Measurements from ENCODE around the gene PDE4B.

PDE4B gene

GRCh38 chr1:65948609-65949229, 156.0 kb downstream of the PDE4B start:
- H3K9me3 ChIP-seq (ENCODE audit: control insufficient read depth, low read length) = no peaks in the 10 kb centered on the region
- H3K36me3 ChIP-seq (ENCODE audit: control insufficient read depth, insufficient read depth, low read length) = no peaks in the 10 kb centered on the region
- no peak overlapping the region for H3K9ac ChIP-seq
- no peak overlapping the region for H2AFZ ChIP-seq
- TF ChIP-seq CTCF (IDR thresholded peaks at IDR 0.05) = no peak
- no peaks in the 10 kb centered on the region for H3K79me2 ChIP-seq
- no peak overlapping the region for H3K4me2 ChIP-seq (ENCODE audit: low read length)
- no peak overlapping the region for H3K27ac ChIP-seq
- no peaks in the 10 kb centered on the region for H3K27me3 ChIP-seq (ENCODE audit: control insufficient read depth, insufficient read depth, low read length)
- H3K4me3 ChIP-seq (ENCODE audit: low read depth, low read length) = no peak overlapping the region
- no peaks in the 10 kb centered on the region for H3K4me1 ChIP-seq

GRCh38 chr1:65949230-65949626, 156.5 kb downstream of the PDE4B start:
- Histone ChIP-seq H2AFZ (no peak overlapping the region), H3K4me1 (no peaks in the 10 kb centered on the region), H3K4me3 (ENCODE audit: low read depth, low read length) (no peak overlapping the region), H3K79me2 (no peaks in the 10 kb centered on the region), H3K4me2 (ENCODE audit: low read length) (no peak overlapping the region), H3K9me3 (ENCODE audit: control insufficient read depth, low read length) (no peaks in the 10 kb centered on the region), H3K27ac (no peak overlapping the region), H3K9ac (no peak overlapping the region), H3K36me3 (ENCODE audit: control insufficient read depth, insufficient read depth, low read length) (no peaks in the 10 kb centered on the region), H3K27me3 (ENCODE audit: control insufficient read depth, insufficient read depth, low read length) (no peaks in the 10 kb centered on the region)
- no peak for TF ChIP-seq CTCF (IDR thresholded peaks at IDR 0.05)

GRCh38 chr1:65949933-65950332, 157.2 kb downstream of the PDE4B start:
- H3K4me3 ChIP-seq (ENCODE audit: low read depth, low read length) = no peak overlapping the region
- no peak overlapping the region for H3K4me2 ChIP-seq (ENCODE audit: low read length)
- no peaks in the 10 kb centered on the region for H3K79me2 ChIP-seq
- H2AFZ ChIP-seq = no peak overlapping the region
- H3K36me3 ChIP-seq (ENCODE audit: control insufficient read depth, insufficient read depth, low read length) = no peaks in the 10 kb centered on the region
- no peak for TF ChIP-seq CTCF (IDR thresholded peaks at IDR 0.05)
- H3K4me1 ChIP-seq = no peaks in the 10 kb centered on the region
- H3K27ac ChIP-seq = no peak overlapping the region
- no peak overlapping the region for H3K9ac ChIP-seq
- no peaks in the 10 kb centered on the region for H3K27me3 ChIP-seq (ENCODE audit: control insufficient read depth, insufficient read depth, low read length)
- no peaks in the 10 kb centered on the region for H3K9me3 ChIP-seq (ENCODE audit: control insufficient read depth, low read length)

GRCh38 chr1:65952696-65953095, 160.0 kb downstream of the PDE4B start:
- Histone ChIP-seq H3K4me1 (no peaks in the 10 kb centered on the region), H3K27ac (no peak overlapping the region), H3K9me3 (ENCODE audit: control insufficient read depth, low read length) (no peaks in the 10 kb centered on the region), H3K9ac (no peak overlapping the region), H3K4me2 (ENCODE audit: low read length) (no peak overlapping the region), H3K36me3 (ENCODE audit: control insufficient read depth, insufficient read depth, low read length) (no peaks in the 10 kb centered on the region), H2AFZ (no peak overlapping the region), H3K79me2 (no peaks in the 10 kb centered on the region), H3K27me3 (ENCODE audit: control insufficient read depth, insufficient read depth, low read length) (no peaks in the 10 kb centered on the region), H3K4me3 (ENCODE audit: low read depth, low read length) (no peak overlapping the region)
- TF ChIP-seq CTCF (IDR thresholded peaks at IDR 0.05) = no peak

GRCh38 chr1:65953170-65953569, 160.5 kb downstream of the PDE4B start:
- no peak overlapping the region for H3K27ac ChIP-seq
- no peak overlapping the region for H3K4me2 ChIP-seq (ENCODE audit: low read length)
- H3K9me3 ChIP-seq (ENCODE audit: control insufficient read depth, low read length) = no peaks in the 10 kb centered on the region
- no peaks in the 10 kb centered on the region for H3K36me3 ChIP-seq (ENCODE audit: control insufficient read depth, insufficient read depth, low read length)
- H3K4me1 ChIP-seq = no peaks in the 10 kb centered on the region
- no peak overlapping the region for H3K9ac ChIP-seq
- no peaks in the 10 kb centered on the region for H3K79me2 ChIP-seq
- no peak for TF ChIP-seq CTCF (IDR thresholded peaks at IDR 0.05)
- no peak overlapping the region for H2AFZ ChIP-seq
- no peak overlapping the region for H3K4me3 ChIP-seq (ENCODE audit: low read depth, low read length)
- H3K27me3 ChIP-seq (ENCODE audit: control insufficient read depth, insufficient read depth, low read length) = no peaks in the 10 kb centered on the region

Measured in parathyroid adenoma (tissue), 2 donors.